NCI-H345 treated with DMSO at 0.1 percent for 48 hours (cell line): Measurements from ENCODE around the gene EPS8L2.

Source experiments
- DNase-seq: peaks from one replicate; lab custom pipeline; 2025; ENCODE audit not compliant: unreplicated experiment; lab: John Stamatoyannopoulos, UW

Gene EPS8L2

DNA sequence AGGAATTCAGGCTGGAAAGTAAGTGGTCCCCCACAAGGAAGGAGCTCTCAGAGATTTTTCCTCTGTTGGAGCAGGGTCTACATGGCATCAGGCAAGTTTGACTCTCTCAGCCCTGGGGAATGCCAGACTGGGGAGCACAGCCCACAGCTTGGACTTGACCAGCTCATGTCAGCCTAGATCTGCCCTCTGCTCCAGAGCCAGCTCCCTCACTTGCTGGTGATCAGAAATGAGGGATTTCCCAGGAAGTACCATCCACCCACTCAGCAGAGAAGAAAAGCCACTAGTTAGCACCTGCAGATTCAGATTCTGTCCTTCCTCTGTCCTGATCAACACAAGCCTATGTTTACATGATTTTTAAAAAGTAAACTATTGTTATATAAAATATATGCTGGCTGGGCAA is 54.2 kb downstream of the EPS8L2 start:
- DNase-seq = no peak

DNA sequence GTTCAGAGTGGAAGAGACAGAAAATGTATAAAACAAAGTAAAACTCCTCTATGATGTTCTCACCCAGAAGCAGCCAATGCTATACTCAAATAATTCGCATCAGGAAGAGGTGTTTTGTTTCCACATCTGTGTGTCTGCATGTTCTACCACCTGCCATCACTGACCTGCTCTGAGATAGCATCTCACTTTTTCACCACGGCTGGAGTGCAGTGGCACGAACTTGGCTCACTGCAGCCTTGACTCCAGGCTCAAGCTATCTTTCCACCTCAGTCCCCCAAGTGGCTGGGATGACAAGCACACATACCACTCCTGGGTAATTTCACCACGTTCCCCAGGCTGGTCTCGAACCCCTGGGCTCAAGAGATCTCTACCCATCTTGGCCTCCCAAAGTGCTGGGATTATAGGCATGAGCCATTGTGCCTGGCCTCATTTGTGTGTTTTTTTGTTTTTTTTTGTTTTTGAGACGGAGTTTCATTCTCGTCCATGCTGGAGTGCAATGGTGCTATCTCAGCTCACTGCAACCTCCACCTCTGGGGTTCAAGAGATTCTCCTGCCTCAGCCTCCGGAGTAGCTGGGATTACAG is 55.6 kb downstream of the EPS8L2 start:
- DNase-seq = no peak

DNA sequence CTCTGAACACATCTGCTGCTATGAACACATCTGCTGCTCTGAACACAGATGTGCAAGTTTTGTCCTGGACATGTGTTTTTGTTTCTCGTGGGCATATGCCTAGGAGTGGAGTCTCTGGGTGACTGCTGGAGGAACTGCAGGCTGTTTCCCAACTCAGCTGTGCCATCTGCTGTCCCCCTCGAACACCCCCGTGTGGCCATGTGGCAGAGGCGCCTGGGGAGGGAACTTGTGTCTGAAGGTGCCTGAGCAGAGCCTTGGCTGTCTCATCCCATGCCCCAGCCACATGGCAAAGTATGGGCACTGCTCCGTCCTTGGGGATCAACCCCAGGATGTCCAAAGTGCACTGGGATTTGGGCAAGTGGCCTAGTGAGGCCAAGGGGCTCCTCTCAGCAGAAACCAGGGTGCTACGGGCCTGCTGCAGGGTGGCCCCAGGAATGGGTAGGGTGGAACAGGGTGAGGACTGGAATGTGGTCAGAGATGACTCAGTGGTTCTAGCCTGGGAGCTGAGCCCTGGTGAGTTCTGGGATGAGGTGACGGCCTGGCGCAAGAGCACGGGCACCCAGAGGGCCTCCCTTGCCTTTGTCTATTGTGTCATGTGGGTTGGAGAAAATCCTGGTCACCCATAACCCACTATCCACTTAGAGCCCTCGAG is 56.5 kb downstream of the EPS8L2 start:
- no peak for DNase-seq

DNA sequence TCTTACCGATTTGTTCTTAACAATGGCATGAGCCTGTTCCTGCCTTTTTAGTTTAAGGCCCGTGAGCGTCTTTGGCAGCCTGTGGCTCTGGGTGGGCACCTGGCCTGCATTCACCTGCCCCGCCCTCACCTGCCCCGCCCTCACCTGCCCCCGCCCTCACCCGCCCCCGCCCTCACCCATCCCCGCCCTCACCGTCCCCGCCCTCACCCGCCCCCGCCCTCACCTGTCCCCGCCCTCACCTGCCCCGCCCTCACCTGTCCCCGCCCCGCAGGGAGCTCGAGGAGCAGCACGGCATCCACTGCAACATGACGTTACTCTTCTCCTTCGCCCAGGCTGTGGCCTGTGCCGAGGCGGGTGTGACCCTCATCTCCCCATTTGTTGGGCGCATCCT is 57.0 kb downstream of the EPS8L2 start:
- DNase-seq = no peak

DNA sequence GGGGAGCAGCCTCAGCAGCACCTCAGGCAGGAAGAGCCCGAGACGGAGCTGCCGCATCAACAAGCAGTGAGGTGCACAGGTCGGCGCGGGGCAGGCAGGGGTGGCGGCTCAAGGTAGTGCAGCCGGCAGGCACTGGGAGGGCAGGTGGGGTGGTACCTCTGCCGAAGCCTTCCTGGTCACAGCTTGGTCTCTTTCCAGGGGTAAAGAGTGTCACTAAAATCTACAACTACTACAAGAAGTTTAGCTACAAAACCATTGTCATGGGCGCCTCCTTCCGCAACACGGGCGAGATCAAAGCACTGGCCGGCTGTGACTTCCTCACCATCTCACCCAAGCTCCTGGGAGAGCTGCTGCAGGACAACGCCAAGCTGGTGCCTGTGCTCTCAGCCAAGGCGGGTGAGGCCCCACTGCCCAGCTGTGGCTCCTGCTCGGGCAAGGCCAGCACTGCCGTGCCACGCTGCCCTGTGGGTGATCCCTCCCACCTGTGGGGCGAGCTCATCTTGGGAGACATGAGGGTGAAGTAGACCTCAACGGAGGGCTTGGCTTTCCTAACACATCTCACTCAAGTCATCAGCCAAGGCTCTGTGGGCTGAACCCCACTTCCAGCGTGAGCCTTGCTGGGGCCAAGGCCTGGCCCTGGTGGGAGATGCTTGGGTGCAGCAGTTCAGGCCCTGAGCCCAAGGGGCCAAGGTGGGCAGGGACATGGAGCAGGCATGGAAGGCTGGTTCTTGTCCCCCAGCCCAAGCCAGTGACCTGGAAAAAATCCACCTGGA is 57.7 kb downstream of the EPS8L2 start:
- no peak for DNase-seq

- DNase-seq = no peak
Measured at GRCh38 chr11:764322-765024, 58.4 kb downstream of the EPS8L2 start.

DNA sequence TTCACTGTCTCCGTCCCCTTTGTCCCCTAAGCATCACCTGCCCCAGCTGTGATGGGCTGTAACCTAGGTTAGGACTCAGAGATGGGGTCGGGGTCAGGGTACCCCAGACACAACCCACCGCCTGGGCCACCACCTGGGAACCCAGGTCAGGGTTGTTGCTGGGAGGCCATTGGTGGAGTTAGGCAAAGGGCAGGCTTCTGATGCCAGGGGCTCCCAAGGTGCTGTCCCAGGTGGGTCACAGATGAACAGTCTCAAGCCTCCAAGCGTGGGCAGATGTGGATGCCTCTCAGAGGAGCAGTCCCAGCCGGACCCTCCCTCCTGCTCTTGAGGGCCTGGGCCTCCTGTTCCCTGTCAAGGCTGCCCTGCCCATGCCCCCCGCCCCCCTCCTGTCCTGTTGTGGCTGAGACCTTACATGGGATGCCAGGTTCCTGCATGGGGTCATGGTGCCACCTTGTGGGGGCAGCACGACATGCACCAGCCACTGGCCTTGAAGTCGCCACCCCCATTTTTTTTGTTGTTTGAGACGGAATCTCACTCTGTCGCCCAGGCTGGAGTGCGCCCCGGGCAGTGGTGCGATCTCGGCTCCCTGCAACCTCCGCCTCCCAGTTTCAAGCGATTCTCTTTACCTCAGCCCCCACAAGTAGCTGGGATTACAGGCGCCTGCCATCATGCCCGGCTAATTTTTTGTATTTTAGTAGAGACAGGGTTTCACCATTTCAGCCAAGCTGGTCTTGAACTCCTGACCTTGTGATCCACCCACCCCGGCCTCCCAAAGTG is 59.2 kb downstream of the EPS8L2 start:
- DNase-seq = no peak

- DNase-seq = no peak
Measured at GRCh38 chr11:765802-766091, 59.7 kb downstream of the EPS8L2 start.

DNA sequence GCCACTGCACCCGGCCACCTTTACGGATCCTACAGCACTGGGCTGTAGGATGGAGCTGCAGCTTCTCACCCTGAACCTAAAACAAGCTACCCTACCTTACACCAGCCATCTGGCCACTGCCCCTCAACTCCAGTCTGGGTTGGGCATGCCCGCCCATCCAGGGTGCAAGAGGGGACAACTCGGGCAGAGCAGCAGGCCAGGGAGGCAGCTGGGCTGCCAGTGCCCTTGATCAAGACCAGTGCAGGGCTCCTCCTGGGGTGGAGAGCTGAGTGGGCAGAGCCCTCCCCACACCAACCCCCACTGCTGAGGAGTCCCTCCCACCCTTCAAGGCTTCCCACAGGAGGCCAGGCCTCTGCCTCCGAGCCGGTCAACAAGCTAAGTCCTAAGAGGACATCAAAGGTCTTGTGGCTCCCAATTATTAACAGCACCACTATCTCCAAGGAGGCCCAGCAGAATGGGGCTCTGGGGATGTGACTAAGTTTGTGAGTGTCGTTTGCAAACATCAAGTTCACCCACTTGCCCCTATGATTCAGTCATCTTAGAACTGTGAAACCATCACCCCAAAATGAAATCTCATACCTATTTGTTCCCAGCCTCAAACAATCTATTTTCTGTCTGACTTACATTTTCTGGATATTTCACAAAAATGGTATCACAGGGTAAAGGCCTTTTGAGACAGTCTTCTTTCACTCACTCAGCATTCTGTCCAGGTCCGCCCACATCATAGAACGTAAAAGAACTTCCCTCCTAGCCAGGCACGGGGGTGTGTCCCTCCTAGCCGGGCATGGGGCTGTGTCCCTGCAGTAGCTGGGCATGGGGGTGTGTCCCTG is 60.3 kb downstream of the EPS8L2 start:
- no peak for DNase-seq

DNA sequence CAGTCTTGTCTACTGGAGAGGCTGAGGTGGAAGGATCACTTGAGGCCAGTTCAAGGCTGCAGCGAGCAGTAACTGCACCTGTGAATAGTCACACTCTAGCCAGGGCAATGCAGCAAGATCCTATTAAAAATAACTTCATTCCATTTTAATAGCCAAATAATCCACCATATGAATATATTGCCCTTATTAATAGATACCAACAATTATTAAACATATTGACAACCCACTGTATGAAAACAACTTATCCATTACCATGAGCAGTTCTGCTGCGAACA is 60.8 kb downstream of the EPS8L2 start:
- no peak for DNase-seq

DNA sequence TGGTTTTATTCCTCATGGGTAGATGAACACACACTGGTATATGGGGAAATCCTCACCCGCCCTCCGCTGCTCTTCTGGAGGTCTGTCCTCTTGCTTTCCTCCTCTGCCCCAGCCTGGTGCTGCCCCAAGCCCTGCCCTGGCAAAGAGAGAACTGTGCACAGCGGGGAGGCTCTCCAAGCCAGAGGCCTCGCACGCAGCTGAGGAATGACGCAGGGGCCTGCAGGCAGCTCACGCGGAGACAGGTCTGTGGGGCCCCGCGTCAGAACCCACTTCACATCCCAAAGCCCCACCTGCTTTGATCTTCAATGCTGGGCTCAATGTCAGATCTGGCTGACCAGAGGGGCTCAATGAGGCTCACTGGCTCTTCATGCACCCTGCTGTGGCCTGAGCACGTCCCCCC is 61.2 kb downstream of the EPS8L2 start:
- DNase-seq = no peak

GRCh38 chr11:769887-770641 is 64.0 kb downstream of the EPS8L2 start:
- no peak for DNase-seq

GRCh38 chr11:770642-771616 is 64.9 kb downstream of the EPS8L2 start:
- no peak for DNase-seq

GRCh38 chr11:771617-772204 is 65.7 kb downstream of the EPS8L2 start:
- DNase-seq = no peak

DNA sequence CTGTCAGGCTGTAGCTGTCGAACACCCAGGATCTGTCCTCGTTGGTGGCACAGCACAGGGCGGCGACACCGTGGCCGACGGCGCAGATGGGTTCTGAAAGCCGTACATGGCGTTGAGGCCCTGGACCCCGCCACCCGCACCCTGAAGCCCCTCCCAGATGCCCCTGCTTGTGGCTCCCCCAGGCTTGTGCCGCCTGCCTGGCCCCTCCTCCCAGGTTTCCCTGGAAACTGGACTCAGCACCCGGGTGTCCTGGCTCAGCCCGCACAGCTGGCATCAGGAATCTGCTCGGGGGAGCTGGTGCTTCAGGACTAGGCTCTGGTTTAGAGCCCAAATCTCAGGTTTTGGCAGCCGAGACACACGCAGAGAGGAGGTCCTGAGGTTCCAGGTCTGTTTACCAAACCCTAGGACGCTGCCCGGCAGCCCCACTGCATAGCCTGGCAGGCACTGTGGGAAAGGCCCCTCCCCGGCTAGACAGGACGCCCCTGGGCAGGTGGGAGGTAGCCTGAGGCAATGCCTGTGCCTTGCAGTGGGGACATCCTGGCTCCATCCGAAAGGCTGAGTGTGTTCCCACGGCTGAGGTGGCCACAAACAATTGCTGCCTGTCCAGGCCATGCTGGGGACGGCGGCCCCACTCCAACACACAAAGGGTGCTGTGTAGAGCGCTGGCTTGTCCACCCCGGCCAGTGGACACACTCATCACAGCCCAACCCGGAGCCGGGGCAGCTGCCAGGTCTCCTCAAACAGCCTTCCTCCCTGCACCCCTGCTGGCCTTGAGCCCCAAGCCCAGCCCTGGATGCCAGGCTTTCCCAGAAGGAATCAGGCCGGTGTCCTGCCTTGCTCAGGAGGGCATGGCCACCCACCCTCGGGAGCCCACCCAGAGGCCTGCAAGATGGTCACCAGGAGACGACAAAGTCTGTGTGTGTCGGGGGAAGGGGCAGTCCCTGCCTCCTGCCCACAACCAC is 66.7 kb downstream of the EPS8L2 start:
- DNase-seq = no peak

GRCh38 chr11:773425-773824 is 67.4 kb downstream of the EPS8L2 start:
- no peak for DNase-seq

DNA sequence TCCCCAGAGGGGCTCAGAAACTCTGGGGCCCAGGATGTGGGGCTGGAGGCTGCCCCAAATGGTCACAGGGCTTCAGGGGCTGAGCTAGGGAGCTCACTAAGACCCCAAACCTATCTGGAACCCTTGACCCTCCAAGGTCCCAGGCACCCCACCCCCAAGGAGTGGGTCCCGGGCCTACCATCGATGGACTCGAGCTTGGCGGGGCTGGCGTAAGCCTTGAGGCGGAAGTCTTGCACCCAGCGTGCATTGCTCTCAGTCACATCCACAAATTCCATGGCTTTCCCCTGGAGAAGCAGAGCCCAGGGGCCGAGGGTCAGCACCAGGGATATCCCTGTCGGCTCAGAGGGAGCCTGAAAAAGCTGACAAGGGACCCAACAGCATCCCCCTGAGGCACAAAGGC is 67.8 kb downstream of the EPS8L2 start:
- DNase-seq = no peak
